Neural cell (in vitro differentiated cells): Measurements from ENCODE around the gene ULK3. TPM values are rescaled to one million over a fixed set of nuclear protein-coding genes. Genes with fewer than 3 reads are reported as not detected.

ENCODE experiments used
- H2AFZ ChIP-seq: fragments of 200-600, 300-800 bp; sonication (generic), shearing (Covaris generic); 2 replicates; pipeline ENCODE4 v1.6.0; 2014; ENCODE audit warnings: low read depth, mild to moderate bottlenecking, antibody characterized with exemption, low read length, moderate library complexity
- H3F3A ChIP-seq: fragments of 200-600 bp; shearing (Covaris generic); 2 replicates; pipeline ENCODE4 v1.6.1; 2016; ENCODE audit warnings: mild to moderate bottlenecking, moderate library complexity, mixed read lengths, antibody characterized with exemption, low read length; ENCODE audit not compliant: insufficient read depth, poor library complexity, severe bottlenecking
- H3K27ac ChIP-seq: fragments of 200-600, 300-800 bp; sonication (generic), shearing (Covaris generic); 2 replicates; pipeline ENCODE4 v1.5.1; 2014; ENCODE audit warnings: mild to moderate bottlenecking, low read length, moderate library complexity
- H3K27me3 ChIP-seq: fragments of 300-800, 200-600 bp; sonication (generic), shearing (Covaris generic); 2 replicates; pipeline ENCODE4 v1.6.0; 2014; ENCODE audit warnings: mild to moderate bottlenecking, low read depth, low read length, moderate library complexity; ENCODE audit not compliant: insufficient read depth
- H3K36me3 ChIP-seq: fragments of 300-800, 200-600 bp; sonication (generic), shearing (Covaris generic); 2 replicates; pipeline ENCODE4 v1.5.1; 2014; ENCODE audit warnings: mild to moderate bottlenecking, antibody characterized with exemption, low read length, moderate library complexity; ENCODE audit not compliant: insufficient read depth
- H3K4me2 ChIP-seq: fragments of 300-800, 200-600 bp; sonication (generic), shearing (Covaris generic); 2 replicates; pipeline ENCODE4 v1.6.0; 2014; ENCODE audit warnings: mild to moderate bottlenecking, low read length
- H3K4me3 ChIP-seq: fragments of 300-800, 200-600 bp; sonication (generic), shearing (Covaris generic); 2 replicates; pipeline ENCODE4 v1.5.1; 2014; ENCODE audit warnings: mild to moderate bottlenecking, low read length, moderate library complexity
- H3K79me2 ChIP-seq: fragments of 200-600 bp; shearing (Covaris generic); replicated peaks from 2 replicates; pipeline ENCODE4 v1.6.0; 2014; ENCODE audit warnings: mild to moderate bottlenecking, low read length, moderate library complexity; ENCODE audit not compliant: insufficient read depth
- H3K9ac ChIP-seq: fragments of 300-800, 200-600 bp; sonication (generic), shearing (Covaris generic); 2 replicates; pipeline ENCODE4 v1.6.1; 2016; ENCODE audit warnings: mild to moderate bottlenecking, low read length, mixed read lengths
- H3K9me2 ChIP-seq: fragments of 200-600 bp; shearing (Covaris generic); 2 replicates; pipeline ENCODE4 v1.6.1; 2016; ENCODE audit warnings: mild to moderate bottlenecking, low read length, mixed read lengths; ENCODE audit not compliant: insufficient read depth
- H3K9me3 ChIP-seq: fragments of 200-600, 300-800 bp; sonication (generic), shearing (Covaris generic); 2 replicates; pipeline ENCODE4 v1.6.1; 2016; ENCODE audit warnings: mild to moderate bottlenecking, mixed run types, low read length, moderate library complexity, mixed read lengths
- H4K20me1 ChIP-seq: fragments of 200-600 bp; shearing (Covaris generic); 2 replicates; pipeline ENCODE4 v1.6.1; 2016; ENCODE audit warnings: mild to moderate bottlenecking, mixed run types; ENCODE audit not compliant: insufficient read depth
- CTCF ChIP-seq: fragments of 450-650 bp; IDR thresholded peaks from 2 replicates; pipeline ENCODE4 v1.5.1; 2014; ENCODE audit warnings: antibody characterized with exemption, mild to moderate bottlenecking, moderate library complexity; ENCODE audit not compliant: poor library complexity, severe bottlenecking
- EP300 ChIP-seq: fragments of 450-650 bp; conservative IDR thresholded peaks from 2 replicates; pipeline ENCODE4 v1.6.1; 2014; ENCODE audit warnings: antibody characterized with exemption, mild to moderate bottlenecking, moderate library complexity; ENCODE audit not compliant: poor library complexity, severe bottlenecking
- EZH2 ChIP-seq: fragments of 200-600, 300-800 bp; shearing (Covaris generic), sonication (generic); IDR thresholded peaks from 2 replicates; pipeline ENCODE4 v1.6.1; 2014; ENCODE audit warnings: antibody characterized with exemption, low read length, borderline replicate concordance, mild to moderate bottlenecking; ENCODE audit not compliant: insufficient read depth, poor library complexity, severe bottlenecking
- MXI1 ChIP-seq: fragments of 450-650 bp; conservative IDR thresholded peaks from 2 replicates; pipeline ENCODE4 v1.6.1; 2014; ENCODE audit warnings: antibody characterized with exemption, mild to moderate bottlenecking; ENCODE audit not compliant: poor library complexity, severe bottlenecking
- POLR2AphosphoS5 ChIP-seq: IDR thresholded peaks from 2 replicates; pipeline ENCODE4 v1.6.1; 2012
- RAD21 ChIP-seq: fragments of 450-650 bp; conservative IDR thresholded peaks from 2 replicates; pipeline ENCODE4 v1.6.1; 2014; ENCODE audit warnings: antibody characterized with exemption, mild to moderate bottlenecking, moderate library complexity
- SMC3 ChIP-seq: fragments of 450-650 bp; conservative IDR thresholded peaks from 2 replicates; pipeline ENCODE4 v1.6.1; 2014; ENCODE audit warnings: antibody characterized with exemption, mild to moderate bottlenecking, moderate library complexity; ENCODE audit not compliant: poor library complexity
- TAF1 ChIP-seq: IDR thresholded peaks from 2 replicates; pipeline ENCODE4 v1.6.1; 2012; ENCODE audit warnings: low read depth
- polyA plus RNA-seq: library from polyadenylated mRNA; depleted of rRNA; stranded (reverse); fragments of >200 nt; gene quantifications from 2 replicates; pipeline ENCODE4 v1.2.3, GENCODE V29; 2014
- TF ChIP-seq, protein P1 (sequence below): IDR thresholded peaks from 2 replicates; pipeline ENCODE4 v1.6.1; 2012; ENCODE audit warnings: borderline replicate concordance

ULK3 gene
- polyA plus RNA-seq, 1 donor from 2014 or later = 193 TPM

- Histone ChIP-seq H3K36me3 (peaks cover 4% of the 10 kb centered on the region), H4K20me1 (no peaks in the 10 kb centered on the region), H2AFZ (no peak overlapping the region), H3K4me3 (no peak overlapping the region), H3K79me2 (no peaks in the 10 kb centered on the region), H3K9me3 (no peaks in the 10 kb centered on the region), H3F3A (no peaks in the 10 kb centered on the region), H3K9me2 (no peaks in the 10 kb centered on the region), H3K27ac (no peak overlapping the region), H3K27me3 (no peaks in the 10 kb centered on the region), H3K9ac (no peak overlapping the region), H3K4me2 (no peak overlapping the region)
- TF ChIP-seq TAF1 = no peak
- no peak for TF ChIP-seq CTCF
- no peak for TF ChIP-seq POLR2AphosphoS5
- no peak for TF ChIP-seq EZH2
- no peak for TF ChIP-seq SMC3
- TF ChIP-seq, protein P1, sequence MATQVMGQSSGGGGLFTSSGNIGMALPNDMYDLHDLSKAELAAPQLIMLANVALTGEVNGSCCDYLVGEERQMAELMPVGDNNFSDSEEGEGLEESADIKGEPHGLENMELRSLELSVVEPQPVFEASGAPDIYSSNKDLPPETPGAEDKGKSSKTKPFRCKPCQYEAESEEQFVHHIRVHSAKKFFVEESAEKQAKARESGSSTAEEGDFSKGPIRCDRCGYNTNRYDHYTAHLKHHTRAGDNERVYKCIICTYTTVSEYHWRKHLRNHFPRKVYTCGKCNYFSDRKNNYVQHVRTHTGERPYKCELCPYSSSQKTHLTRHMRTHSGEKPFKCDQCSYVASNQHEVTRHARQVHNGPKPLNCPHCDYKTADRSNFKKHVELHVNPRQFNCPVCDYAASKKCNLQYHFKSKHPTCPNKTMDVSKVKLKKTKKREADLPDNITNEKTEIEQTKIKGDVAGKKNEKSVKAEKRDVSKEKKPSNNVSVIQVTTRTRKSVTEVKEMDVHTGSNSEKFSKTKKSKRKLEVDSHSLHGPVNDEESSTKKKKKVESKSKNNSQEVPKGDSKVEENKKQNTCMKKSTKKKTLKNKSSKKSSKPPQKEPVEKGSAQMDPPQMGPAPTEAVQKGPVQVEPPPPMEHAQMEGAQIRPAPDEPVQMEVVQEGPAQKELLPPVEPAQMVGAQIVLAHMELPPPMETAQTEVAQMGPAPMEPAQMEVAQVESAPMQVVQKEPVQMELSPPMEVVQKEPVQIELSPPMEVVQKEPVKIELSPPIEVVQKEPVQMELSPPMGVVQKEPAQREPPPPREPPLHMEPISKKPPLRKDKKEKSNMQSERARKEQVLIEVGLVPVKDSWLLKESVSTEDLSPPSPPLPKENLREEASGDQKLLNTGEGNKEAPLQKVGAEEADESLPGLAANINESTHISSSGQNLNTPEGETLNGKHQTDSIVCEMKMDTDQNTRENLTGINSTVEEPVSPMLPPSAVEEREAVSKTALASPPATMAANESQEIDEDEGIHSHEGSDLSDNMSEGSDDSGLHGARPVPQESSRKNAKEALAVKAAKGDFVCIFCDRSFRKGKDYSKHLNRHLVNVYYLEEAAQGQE = no peak
- no peak for TF ChIP-seq MXI1
- no peak for TF ChIP-seq RAD21
- no peak for TF ChIP-seq EP300
These were observed 38.0 kb downstream of the ULK3 start for GRCh38 chr15:74804935-74805334.

GRCh38 chr15:74802862-74803447 lies 40.0 kb downstream of the ULK3 start:
- Histone ChIP-seq H3K9ac (no peak overlapping the region), H3K4me3 (no peak overlapping the region), H3K27me3 (no peaks in the 10 kb centered on the region), H3K9me2 (no peaks in the 10 kb centered on the region), H3K27ac (no peak overlapping the region), H3K79me2 (no peaks in the 10 kb centered on the region), H3K9me3 (no peaks in the 10 kb centered on the region), H2AFZ (no peak overlapping the region), H3K36me3 (peaks cover 4% of the 10 kb centered on the region), H3F3A (no peaks in the 10 kb centered on the region), H3K4me2 (no peak overlapping the region), H4K20me1 (no peaks in the 10 kb centered on the region)
- TF ChIP-seq EZH2 = no peak
- no peak for TF ChIP-seq RAD21
- TF ChIP-seq SMC3 = no peak
- TF ChIP-seq, protein P1 = no peak
- no peak for TF ChIP-seq EP300
- no peak for TF ChIP-seq POLR2AphosphoS5
- no peak for TF ChIP-seq MXI1
- no peak for TF ChIP-seq TAF1
- no peak for TF ChIP-seq CTCF
